Naive B cell (primary cell): ENCODE data around the gene DMD. TPM values are rescaled to one million over a fixed set of nuclear protein-coding genes. Genes with fewer than 3 reads are reported as not detected.

Experiments used
- ATAC-seq, 2 donors: fragments of 150-1000 bp; cut with Tn5 transposase; 2 replicates each; pipeline ENCODE4 v1.10.0; 2021; ENCODE audit warnings: low read depth in 2 of 2, mild to moderate bottlenecking in 2 of 2, moderate library complexity in 2 of 2
- DNase-seq: peaks from one replicate; pipeline ENCODE4 v3.0.0; 2022
- H3K27ac Mint-ChIP-seq, 6 donors: one replicate each; pipeline ENCODE4 v1.8.0; 2020 to 2022; ENCODE audit warnings: mild to moderate bottlenecking in 6 of 6, mixed read lengths in 6 of 6, moderate library complexity in 5 of 6, inconsistent platforms in 2 of 6
- H3K27me3 Mint-ChIP-seq, 3 donors: one replicate each; pipeline ENCODE4 v1.8.0; 2021 to 2022; ENCODE audit warnings: mixed read lengths in 3 of 3, mild to moderate bottlenecking in 1 of 3
- H3K36me3 Mint-ChIP-seq, 2 donors: one replicate each; pipeline ENCODE4 v1.8.0; 2020 to 2022; ENCODE audit warnings: mixed read lengths in 2 of 2, inconsistent platforms in 1 of 2, mild to moderate bottlenecking in 1 of 2
- H3K4me1 Mint-ChIP-seq, 3 donors: one replicate each; pipeline ENCODE4 v1.8.0; 2020 to 2022; ENCODE audit warnings: mixed read lengths in 3 of 3, inconsistent platforms in 1 of 3, mild to moderate bottlenecking in 1 of 3, moderate library complexity in 1 of 3
- H3K4me3 Mint-ChIP-seq, 8 donors: one replicate each; pipeline ENCODE4 v1.8.0; 2020 to 2022; ENCODE audit warnings: mild to moderate bottlenecking in 8 of 8, mixed read lengths in 8 of 8, moderate library complexity in 8 of 8, inconsistent platforms in 2 of 8
- H3K9me3 Mint-ChIP-seq, 7 donors: one replicate each; pipeline ENCODE4 v1.8.0; 2020 to 2022; ENCODE audit warnings: mixed read lengths in 7 of 7, mild to moderate bottlenecking in 5 of 7, inconsistent platforms in 2 of 7, moderate library complexity in 1 of 7
- polyA plus RNA-seq, 6 donors: library from polyadenylated mRNA; unstranded; fragments of 300-500 nt; fragmentation: Illumina TruSeq; gene quantifications; one replicate each; pipeline ENCODE4 v1.2.3, GENCODE V29; 2021; ENCODE audit warnings: low read depth in 6 of 6

The DMD gene
- polyA plus RNA-seq, 6 donors from 2014 or later: 1.00 to 5.0 (median 1.9) TPM

GRCh38 chrX:32937043-32937442, 274.3 kb downstream of the DMD start:
- H3K27ac Mint-ChIP-seq: no peak overlapping the region
- ATAC-seq: no peak
- H3K4me3 Mint-ChIP-seq: no peak overlapping the region
- H3K27me3 Mint-ChIP-seq: no peaks in the 10 kb centered on the region
- peaks cover 0 to 15% (median 3%) of the 10 kb centered on the region in 7 donors for H3K9me3 Mint-ChIP-seq
- H3K36me3 Mint-ChIP-seq: no peaks in the 10 kb centered on the region
- DNase-seq: no peak
- H3K4me1 Mint-ChIP-seq: no peaks in the 10 kb centered on the region

GRCh38 chrX:32933548-32933947, 277.8 kb downstream of the DMD start:
- H3K27me3 Mint-ChIP-seq: no peaks in the 10 kb centered on the region
- no peak overlapping the region for H3K4me3 Mint-ChIP-seq
- H3K36me3 Mint-ChIP-seq: no peaks in the 10 kb centered on the region
- no peaks in the 10 kb centered on the region for H3K4me1 Mint-ChIP-seq
- no peak for DNase-seq
- ATAC-seq: no peak
- H3K27ac Mint-ChIP-seq: no peak overlapping the region
- H3K9me3 Mint-ChIP-seq: peaks cover 0 to 5% (median 2%) of the 10 kb centered on the region in 7 donors

DNA sequence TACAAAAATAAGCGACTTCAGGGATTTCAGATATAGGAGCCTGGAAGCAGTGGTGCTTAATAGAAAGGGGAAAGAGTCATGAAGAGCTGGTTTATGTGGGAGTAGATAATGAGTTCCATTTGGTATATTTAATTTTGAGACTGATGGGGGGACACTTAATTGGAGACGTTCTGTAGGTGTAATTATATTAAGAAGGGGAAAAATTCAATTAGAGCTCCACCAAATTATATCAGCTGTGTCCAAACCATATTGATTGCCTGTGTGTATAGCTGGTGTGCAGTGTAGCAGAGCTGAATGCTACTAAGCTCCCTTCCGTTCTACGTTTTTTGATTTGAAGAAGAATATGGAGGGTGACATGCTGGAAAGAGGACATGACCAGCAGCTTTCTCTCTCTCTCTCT, 282.3 kb downstream of the DMD start:
- ATAC-seq: no peak
- no peak overlapping the region for H3K4me3 Mint-ChIP-seq
- H3K36me3 Mint-ChIP-seq: no peaks in the 10 kb centered on the region
- no peak for DNase-seq
- H3K9me3 Mint-ChIP-seq: peaks cover 0 to 4% (median 0%) of the 10 kb centered on the region in 7 donors
- no peaks in the 10 kb centered on the region for H3K4me1 Mint-ChIP-seq
- no peak overlapping the region for H3K27ac Mint-ChIP-seq
- H3K27me3 Mint-ChIP-seq: no peaks in the 10 kb centered on the region

GRCh38 chrX:32896088-32896487, 315.3 kb downstream of the DMD start:
- no peak for ATAC-seq
- Mint-ChIP-seq H3K36me3 (no peaks in the 10 kb centered on the region), H3K9me3 (peaks cover 0 to 5% (median 2%) of the 10 kb centered on the region in 7 donors)

GRCh38 chrX:32894679-32895078, 316.7 kb downstream of the DMD start:
- ATAC-seq (no peak), DNase-seq (no peak)
- Mint-ChIP-seq H3K36me3 (no peaks in the 10 kb centered on the region), H3K4me1 (no peaks in the 10 kb centered on the region), H3K4me3 (no peak overlapping the region), H3K27me3 (no peaks in the 10 kb centered on the region), H3K27ac (no peak overlapping the region), H3K9me3 (peaks cover 0 to 5% (median 2%) of the 10 kb centered on the region in 7 donors)

More at GRCh38 chrX:32896088-32896487, 315.3 kb downstream of the DMD start:
- no peak for DNase-seq
- Mint-ChIP-seq H3K4me3 (no peak overlapping the region), H3K4me1 (no peaks in the 10 kb centered on the region), H3K27ac (no peak overlapping the region), H3K27me3 (no peaks in the 10 kb centered on the region)

- Mint-ChIP-seq H3K4me1 (no peaks in the 10 kb centered on the region), H3K9me3 (peaks cover 0 to 5% (median 2%) of the 10 kb centered on the region in 7 donors), H3K27me3 (no peaks in the 10 kb centered on the region), H3K27ac (no peak overlapping the region), H3K4me3 (no peak overlapping the region), H3K36me3 (no peaks in the 10 kb centered on the region)
- ATAC-seq (no peak), DNase-seq (no peak)
These were observed 317.6 kb downstream of the DMD start for GRCh38 chrX:32893751-32894150.

DNA sequence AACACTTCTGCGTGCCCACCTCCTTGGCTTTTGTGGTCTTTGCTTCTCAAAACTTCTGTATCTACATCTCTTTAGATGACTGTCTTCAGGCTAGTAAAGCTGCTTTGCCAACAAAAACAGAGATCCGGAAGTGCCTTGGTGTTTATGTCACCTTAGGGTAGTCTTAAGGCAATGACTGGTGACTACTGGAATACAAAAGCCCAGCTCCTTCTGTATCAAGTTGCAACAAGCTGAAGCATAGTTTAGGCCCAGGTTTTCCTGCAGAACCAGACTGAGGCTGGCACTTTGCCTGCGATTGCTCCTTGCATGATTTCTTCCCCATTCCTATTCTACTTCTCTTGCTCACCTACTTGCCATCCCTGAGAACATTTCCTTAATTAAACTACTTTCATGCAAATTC, 333.8 kb downstream of the DMD start:
- Mint-ChIP-seq H3K4me1 (no peaks in the 10 kb centered on the region), H3K27me3 (no peaks in the 10 kb centered on the region), H3K9me3 (peaks cover 0 to 4% (median 0%) of the 10 kb centered on the region in 7 donors), H3K36me3 (no peaks in the 10 kb centered on the region), H3K27ac (no peak overlapping the region), H3K4me3 (no peak overlapping the region)
- ATAC-seq (no peak), DNase-seq (no peak)

DNA sequence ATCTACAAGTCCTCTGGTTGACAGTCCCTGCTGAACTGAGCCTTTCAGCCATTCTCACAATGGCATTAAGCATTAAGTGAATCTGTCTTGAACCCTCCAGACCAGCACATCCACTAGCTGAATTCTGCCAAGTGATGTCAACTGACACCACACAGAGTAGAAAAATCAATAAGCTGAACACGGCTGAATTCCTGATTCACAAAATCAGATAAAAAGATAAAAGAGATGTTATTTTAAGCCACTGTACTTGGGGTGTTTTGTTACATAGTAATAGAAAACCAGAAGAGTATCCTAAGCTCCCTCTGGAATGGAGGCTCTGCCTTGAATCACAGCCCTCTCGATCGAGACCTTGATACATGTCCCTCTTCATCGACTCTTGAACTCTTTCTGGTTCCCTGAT, 336.5 kb downstream of the DMD start:
- Mint-ChIP-seq H3K4me3 (no peak overlapping the region), H3K27me3 (no peaks in the 10 kb centered on the region), H3K36me3 (no peaks in the 10 kb centered on the region), H3K4me1 (no peaks in the 10 kb centered on the region), H3K9me3 (peaks cover 0 to 7% (median 0%) of the 10 kb centered on the region in 7 donors), H3K27ac (no peak overlapping the region)
- DNase-seq: no peak
- no peak for ATAC-seq

- Mint-ChIP-seq H3K36me3 (no peaks in the 10 kb centered on the region), H3K4me1 (no peaks in the 10 kb centered on the region), H3K9me3 (peaks cover 0 to 7% (median 0%) of the 10 kb centered on the region in 7 donors), H3K27ac (no peak overlapping the region), H3K27me3 (no peaks in the 10 kb centered on the region), H3K4me3 (no peak overlapping the region)
- ATAC-seq (no peak), DNase-seq (no peak)
These were observed 337.6 kb downstream of the DMD start for GRCh38 chrX:32873786-32874185.

DNA sequence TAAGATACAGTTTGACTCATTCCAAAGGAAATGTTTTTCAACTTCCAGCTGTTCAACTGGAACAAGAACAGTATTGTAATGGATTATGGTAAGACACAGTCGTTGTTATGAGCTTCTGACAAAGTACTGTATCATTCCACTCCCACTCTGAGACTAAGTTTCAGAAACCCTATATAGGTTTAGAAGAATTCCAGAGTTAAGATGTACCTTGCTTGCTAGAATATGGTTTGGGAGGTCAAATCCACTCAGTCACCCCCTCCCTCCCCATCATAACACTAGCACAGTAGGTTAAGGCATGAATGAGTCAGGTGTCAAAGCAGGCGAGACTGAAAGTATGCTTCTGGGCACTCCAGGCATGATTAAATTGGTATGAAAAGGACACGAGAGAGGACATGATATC, 339.7 kb downstream of the DMD start:
- Mint-ChIP-seq H3K4me1 (no peaks in the 10 kb centered on the region), H3K36me3 (no peaks in the 10 kb centered on the region), H3K27me3 (no peaks in the 10 kb centered on the region), H3K9me3 (peaks cover 0 to 7% (median 2%) of the 10 kb centered on the region in 7 donors), H3K27ac (no peak overlapping the region), H3K4me3 (no peak overlapping the region)
- DNase-seq (no peak), ATAC-seq (no peak)

DNA sequence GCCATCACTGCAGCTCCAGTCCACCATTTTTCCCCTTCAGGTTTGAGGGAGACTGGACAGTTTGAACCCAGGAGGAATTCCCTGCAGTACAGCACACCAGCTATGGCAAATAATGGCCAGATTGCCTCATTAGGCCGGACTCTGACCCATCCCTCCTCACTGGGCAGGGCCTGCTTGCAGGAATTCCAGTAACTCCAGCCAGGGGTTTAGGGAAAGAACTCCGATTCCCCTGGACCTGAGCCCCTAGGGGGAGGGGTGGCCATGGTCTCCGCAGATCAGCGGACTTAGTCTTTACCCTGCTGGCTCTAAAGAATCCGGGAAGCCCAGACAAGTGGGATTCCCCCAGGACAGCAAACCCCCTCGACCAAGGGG, 342.8 kb downstream of the DMD start:
- H3K4me1 Mint-ChIP-seq: no peaks in the 10 kb centered on the region
- H3K9me3 Mint-ChIP-seq: peaks cover 0 to 7% (median 1%) of the 10 kb centered on the region in 7 donors
- DNase-seq (no peak), ATAC-seq (no peak)
- no peaks in the 10 kb centered on the region for H3K27me3 Mint-ChIP-seq
- no peaks in the 10 kb centered on the region for H3K36me3 Mint-ChIP-seq
- no peak overlapping the region for H3K4me3 Mint-ChIP-seq
- no peak overlapping the region for H3K27ac Mint-ChIP-seq

DNA sequence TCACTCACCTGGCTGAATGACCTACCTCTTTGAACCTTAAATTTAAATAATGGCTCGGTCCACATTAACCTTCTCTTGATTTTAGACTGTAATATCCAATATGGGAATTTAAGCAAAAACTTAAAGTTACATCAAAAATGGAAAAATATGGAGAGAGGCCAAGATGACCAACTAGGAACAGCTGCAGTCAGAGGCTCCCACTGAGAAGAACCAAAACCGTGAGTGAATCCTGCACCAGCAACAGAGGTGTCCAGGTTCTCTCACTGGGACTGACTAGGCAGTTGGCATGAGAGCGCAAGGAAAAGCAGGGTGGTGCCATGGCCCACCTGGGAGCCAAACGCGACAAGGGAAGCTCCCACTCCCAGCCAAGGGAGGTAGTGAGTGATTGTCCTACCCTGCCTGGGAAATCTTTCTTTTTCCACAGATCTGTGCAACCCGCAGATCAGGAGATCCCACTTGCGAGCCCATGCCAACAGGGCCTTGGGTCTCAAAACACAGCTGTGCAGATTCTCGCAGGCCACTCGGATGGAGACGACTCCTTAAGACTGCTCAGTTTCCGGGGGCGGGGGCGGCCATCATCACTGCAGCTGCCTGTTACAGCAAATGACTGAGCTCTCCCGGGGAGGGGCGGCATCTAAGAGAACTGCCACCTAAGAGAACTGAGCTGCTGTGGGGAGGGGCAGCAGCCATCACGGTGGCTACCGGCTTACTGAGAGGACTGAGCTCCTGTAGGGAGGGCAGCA, 343.4 kb downstream of the DMD start:
- H3K4me3 Mint-ChIP-seq: no peak overlapping the region
- H3K9me3 Mint-ChIP-seq: peaks cover 0 to 7% (median 2%) of the 10 kb centered on the region in 7 donors
- no peak for ATAC-seq
- H3K27ac Mint-ChIP-seq: no peak overlapping the region
- no peaks in the 10 kb centered on the region for H3K27me3 Mint-ChIP-seq
- no peak for DNase-seq
- H3K4me1 Mint-ChIP-seq: no peaks in the 10 kb centered on the region
- H3K36me3 Mint-ChIP-seq: no peaks in the 10 kb centered on the region

- Mint-ChIP-seq H3K27me3 (no peaks in the 10 kb centered on the region), H3K4me1 (no peaks in the 10 kb centered on the region), H3K36me3 (no peaks in the 10 kb centered on the region), H3K27ac (no peak overlapping the region), H3K4me3 (no peak overlapping the region), H3K9me3 (peaks cover 0 to 9% (median 5%) of the 10 kb centered on the region in 7 donors)
- DNase-seq (no peak), ATAC-seq (no peak)
These were observed 359.1 kb downstream of the DMD start for GRCh38 chrX:32852203-32852602.

GRCh38 chrX:32851556-32851955, 359.8 kb downstream of the DMD start:
- DNase-seq (no peak), ATAC-seq (no peak)
- Mint-ChIP-seq H3K27me3 (no peaks in the 10 kb centered on the region), H3K4me3 (no peak overlapping the region), H3K9me3 (peaks cover 0 to 8% (median 5%) of the 10 kb centered on the region in 7 donors), H3K36me3 (no peaks in the 10 kb centered on the region), H3K4me1 (no peaks in the 10 kb centered on the region), H3K27ac (no peak overlapping the region)
